ENCODE measurements around the gene EPHA7.

DNA sequence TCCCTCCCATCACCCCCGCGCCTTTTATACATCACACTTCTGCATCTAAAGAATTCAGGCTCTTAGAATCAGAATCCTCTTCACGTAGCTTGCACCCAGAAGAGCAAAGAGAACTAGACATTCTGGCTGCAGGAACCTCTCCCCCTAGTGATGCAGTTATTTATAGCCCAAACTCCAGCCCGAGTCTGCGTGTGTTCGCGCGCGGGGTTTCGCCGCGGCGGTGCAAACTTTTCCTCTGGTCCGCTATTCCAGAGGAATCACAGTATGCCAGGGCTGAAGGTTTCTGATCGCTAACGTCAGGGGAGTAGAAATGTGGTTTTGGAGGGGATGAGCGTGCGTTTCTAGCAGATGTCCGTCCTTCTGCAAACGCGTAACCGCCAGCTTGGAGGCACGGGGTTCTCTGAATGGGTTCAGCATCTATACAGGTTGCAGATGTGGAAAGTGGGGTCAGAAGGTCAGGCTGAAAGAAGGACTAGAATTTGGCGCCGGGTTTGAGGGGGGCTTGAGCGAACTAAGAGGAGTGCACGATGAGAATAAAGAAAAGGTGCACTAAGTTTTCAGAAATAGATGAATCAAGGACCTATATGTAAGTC, 1.8 kb downstream of the EPHA7 start:
- TF ChIP-seq, protein P1, sequence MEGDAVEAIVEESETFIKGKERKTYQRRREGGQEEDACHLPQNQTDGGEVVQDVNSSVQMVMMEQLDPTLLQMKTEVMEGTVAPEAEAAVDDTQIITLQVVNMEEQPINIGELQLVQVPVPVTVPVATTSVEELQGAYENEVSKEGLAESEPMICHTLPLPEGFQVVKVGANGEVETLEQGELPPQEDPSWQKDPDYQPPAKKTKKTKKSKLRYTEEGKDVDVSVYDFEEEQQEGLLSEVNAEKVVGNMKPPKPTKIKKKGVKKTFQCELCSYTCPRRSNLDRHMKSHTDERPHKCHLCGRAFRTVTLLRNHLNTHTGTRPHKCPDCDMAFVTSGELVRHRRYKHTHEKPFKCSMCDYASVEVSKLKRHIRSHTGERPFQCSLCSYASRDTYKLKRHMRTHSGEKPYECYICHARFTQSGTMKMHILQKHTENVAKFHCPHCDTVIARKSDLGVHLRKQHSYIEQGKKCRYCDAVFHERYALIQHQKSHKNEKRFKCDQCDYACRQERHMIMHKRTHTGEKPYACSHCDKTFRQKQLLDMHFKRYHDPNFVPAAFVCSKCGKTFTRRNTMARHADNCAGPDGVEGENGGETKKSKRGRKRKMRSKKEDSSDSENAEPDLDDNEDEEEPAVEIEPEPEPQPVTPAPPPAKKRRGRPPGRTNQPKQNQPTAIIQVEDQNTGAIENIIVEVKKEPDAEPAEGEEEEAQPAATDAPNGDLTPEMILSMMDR (conservative IDR thresholded peaks at IDR 0.05 in 1 of 2, IDR thresholded peaks at IDR 0.05 in 1 of 2; ENCODE audit: low read depth in 1 of 2, low read length in 2 of 2) = peak in 1 of 2 donors; percentile 30
- peak; percentile 67 for TF ChIP-seq EZH2 (IDR thresholded peaks at IDR 0.05; ENCODE audit: low read length, missing control alignments)
